Loucy (cell line): Measurements from ENCODE around the gene UGT1A1.

Source experiments
- H2AFZ ChIP-seq: fragments of 200-600 bp; sonication (generic); 2 replicates; pipeline ENCODE4 v1.6.0; 2016; ENCODE audit warnings: antibody characterized with exemption, mild to moderate bottlenecking, low read length, moderate library complexity
- H3F3A ChIP-seq: fragments of 200-600 bp; 2 replicates; pipeline ENCODE4 v1.6.0; 2016; ENCODE audit warnings: antibody characterized with exemption, low read depth, mild to moderate bottlenecking
- H3K27me3 ChIP-seq: fragments of 200-600 bp; sonication (generic); 2 replicates; pipeline ENCODE4 v1.6.1; 2014; ENCODE audit warnings: low read length, mild to moderate bottlenecking; ENCODE audit not compliant: insufficient read depth, poor library complexity, severe bottlenecking
- H3K36me3 ChIP-seq: fragments of 200-600 bp; sonication (generic); 2 replicates; pipeline ENCODE4 v1.6.1; 2016; ENCODE audit warnings: low read length; ENCODE audit not compliant: insufficient read depth
- H3K4me1 ChIP-seq: fragments of 200-600 bp; sonication (generic); 2 replicates; pipeline ENCODE4 v1.5.1; 2014; ENCODE audit warnings: low read length, mild to moderate bottlenecking; ENCODE audit not compliant: insufficient read depth, poor library complexity, severe bottlenecking
- H3K4me2 ChIP-seq: fragments of 200-600 bp; sonication (generic); 2 replicates; pipeline ENCODE4 v1.6.0; 2014; ENCODE audit warnings: antibody characterized with exemption, low read length, low read depth, mild to moderate bottlenecking; ENCODE audit not compliant: poor library complexity, severe bottlenecking
- H3K4me3 ChIP-seq: fragments of 200-600 bp; sonication (generic); 2 replicates; pipeline ENCODE4 v1.5.1; 2014; ENCODE audit warnings: low read length, mild to moderate bottlenecking, mixed read lengths; ENCODE audit not compliant: poor library complexity, severe bottlenecking
- H3K79me2 ChIP-seq: fragments of 200-600 bp; sonication (generic); 2 replicates; pipeline ENCODE4 v1.6.1; 2014; ENCODE audit warnings: low read length; ENCODE audit not compliant: insufficient read depth
- H3K9ac ChIP-seq: fragments of 200-600 bp; sonication (generic); 2 replicates; pipeline ENCODE4 v1.6.0; 2014; ENCODE audit warnings: mild to moderate bottlenecking, low read depth, low read length, moderate library complexity; ENCODE audit not compliant: poor library complexity, severe bottlenecking
- H3K9me2 ChIP-seq: fragments of 200-600 bp; sonication (generic); replicated peaks from 2 replicates; pipeline ENCODE4 v1.6.1; 2016; ENCODE audit warnings: low read depth, low read length, mixed read lengths
- H3K9me3 ChIP-seq: fragments of 200-600 bp; sonication (generic); 2 replicates; pipeline ENCODE4 v1.6.1; 2014; ENCODE audit warnings: mild to moderate bottlenecking, antibody characterized with exemption, low read length, low read depth; ENCODE audit not compliant: insufficient read depth
- H4K20me1 ChIP-seq: fragments of 200-600 bp; sonication (generic); 2 replicates; pipeline ENCODE4 v1.6.0; 2014; ENCODE audit warnings: antibody characterized with exemption, low read length, mild to moderate bottlenecking; ENCODE audit not compliant: insufficient read depth, poor library complexity, severe bottlenecking
- EZH2phosphoT487 ChIP-seq: fragments of 200-600 bp; IDR thresholded peaks from 2 replicates; pipeline ENCODE4 v1.6.1; 2018; ENCODE audit warnings: antibody characterized with exemption, mild to moderate bottlenecking, moderate library complexity, borderline replicate concordance
- TF ChIP-seq, protein P1 (sequence below): fragments of 200-600 bp; sonication (generic); conservative IDR thresholded peaks from 2 replicates; pipeline ENCODE4 v1.5.1; 2014; ENCODE audit warnings: mild to moderate bottlenecking, antibody characterized with exemption, low read length

The UGT1A1 gene

GRCh38 chr2:233769260-233769659, 9.2 kb downstream of the UGT1A1 start:
- Histone ChIP-seq H3K4me2 (no peak overlapping the region), H3K9me2 (no peaks in the 10 kb centered on the region), H3K36me3 (no peaks in the 10 kb centered on the region), H3K27me3 (no peaks in the 10 kb centered on the region), H3K4me3 (no peak overlapping the region), H3F3A (no peaks in the 10 kb centered on the region), H3K9ac (no peak overlapping the region), H3K4me1 (no peaks in the 10 kb centered on the region), H2AFZ (no peak overlapping the region), H3K79me2 (no peaks in the 10 kb centered on the region), H3K9me3 (no peaks in the 10 kb centered on the region), H4K20me1 (no peaks in the 10 kb centered on the region)
- TF ChIP-seq, protein P1, sequence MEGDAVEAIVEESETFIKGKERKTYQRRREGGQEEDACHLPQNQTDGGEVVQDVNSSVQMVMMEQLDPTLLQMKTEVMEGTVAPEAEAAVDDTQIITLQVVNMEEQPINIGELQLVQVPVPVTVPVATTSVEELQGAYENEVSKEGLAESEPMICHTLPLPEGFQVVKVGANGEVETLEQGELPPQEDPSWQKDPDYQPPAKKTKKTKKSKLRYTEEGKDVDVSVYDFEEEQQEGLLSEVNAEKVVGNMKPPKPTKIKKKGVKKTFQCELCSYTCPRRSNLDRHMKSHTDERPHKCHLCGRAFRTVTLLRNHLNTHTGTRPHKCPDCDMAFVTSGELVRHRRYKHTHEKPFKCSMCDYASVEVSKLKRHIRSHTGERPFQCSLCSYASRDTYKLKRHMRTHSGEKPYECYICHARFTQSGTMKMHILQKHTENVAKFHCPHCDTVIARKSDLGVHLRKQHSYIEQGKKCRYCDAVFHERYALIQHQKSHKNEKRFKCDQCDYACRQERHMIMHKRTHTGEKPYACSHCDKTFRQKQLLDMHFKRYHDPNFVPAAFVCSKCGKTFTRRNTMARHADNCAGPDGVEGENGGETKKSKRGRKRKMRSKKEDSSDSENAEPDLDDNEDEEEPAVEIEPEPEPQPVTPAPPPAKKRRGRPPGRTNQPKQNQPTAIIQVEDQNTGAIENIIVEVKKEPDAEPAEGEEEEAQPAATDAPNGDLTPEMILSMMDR = no peak
- TF ChIP-seq EZH2phosphoT487 = no peak

DNA sequence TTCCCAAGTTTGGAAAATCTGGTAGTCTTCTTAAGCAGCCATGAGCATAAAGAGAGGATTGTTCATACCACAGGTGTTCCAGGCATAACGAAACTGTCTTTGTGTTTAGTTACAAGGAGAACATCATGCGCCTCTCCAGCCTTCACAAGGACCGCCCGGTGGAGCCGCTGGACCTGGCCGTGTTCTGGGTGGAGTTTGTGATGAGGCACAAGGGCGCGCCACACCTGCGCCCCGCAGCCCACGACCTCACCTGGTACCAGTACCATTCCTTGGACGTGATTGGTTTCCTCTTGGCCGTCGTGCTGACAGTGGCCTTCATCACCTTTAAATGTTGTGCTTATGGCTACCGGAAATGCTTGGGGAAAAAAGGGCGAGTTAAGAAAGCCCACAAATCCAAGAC, 12.1 kb downstream of the UGT1A1 start:
- no peaks in the 10 kb centered on the region for H3K27me3 ChIP-seq
- H3F3A ChIP-seq = no peaks in the 10 kb centered on the region
- no peaks in the 10 kb centered on the region for H4K20me1 ChIP-seq
- H3K9me2 ChIP-seq = no peaks in the 10 kb centered on the region
- H3K9ac ChIP-seq = no peak overlapping the region
- H3K9me3 ChIP-seq = no peaks in the 10 kb centered on the region
- H3K36me3 ChIP-seq = no peaks in the 10 kb centered on the region
- H3K4me3 ChIP-seq = no peak overlapping the region
- no peak overlapping the region for H3K4me2 ChIP-seq
- H2AFZ ChIP-seq = no peak overlapping the region
- H3K4me1 ChIP-seq = no peaks in the 10 kb centered on the region
- no peaks in the 10 kb centered on the region for H3K79me2 ChIP-seq
- TF ChIP-seq EZH2phosphoT487 = no peak
- TF ChIP-seq, protein P1 = no peak

DNA sequence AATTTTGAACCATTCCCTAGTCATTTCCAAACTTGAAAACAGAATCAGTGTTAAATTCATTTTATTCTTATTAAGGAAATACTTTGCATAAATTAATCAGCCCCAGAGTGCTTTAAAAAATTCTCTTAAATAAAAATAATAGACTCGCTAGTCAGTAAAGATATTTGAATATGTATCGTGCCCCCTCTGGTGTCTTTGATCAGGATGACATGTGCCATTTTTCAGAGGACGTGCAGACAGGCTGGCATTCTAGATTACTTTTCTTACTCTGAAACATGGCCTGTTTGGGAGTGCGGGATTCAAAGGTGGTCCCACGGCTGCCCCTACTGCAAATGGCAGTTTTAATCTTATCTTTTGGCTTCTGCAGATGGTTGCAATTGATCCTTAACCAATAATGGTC, 12.5 kb downstream of the UGT1A1 start:
- Histone ChIP-seq H3K9me3 (no peaks in the 10 kb centered on the region), H3K27me3 (no peaks in the 10 kb centered on the region), H3F3A (no peaks in the 10 kb centered on the region), H3K4me2 (no peak overlapping the region), H3K9ac (no peak overlapping the region), H3K4me1 (no peaks in the 10 kb centered on the region), H4K20me1 (no peaks in the 10 kb centered on the region), H3K36me3 (no peaks in the 10 kb centered on the region), H3K79me2 (no peaks in the 10 kb centered on the region), H2AFZ (no peak overlapping the region), H3K4me3 (no peak overlapping the region), H3K9me2 (no peaks in the 10 kb centered on the region)
- TF ChIP-seq EZH2phosphoT487 = no peak
- TF ChIP-seq, protein P1 = peak; percentile 37
